Measurements from ENCODE around the gene AMH. TPM values are rescaled to one million over a fixed set of nuclear protein-coding genes. Genes with fewer than 3 reads are reported as not detected.

AMH gene
- total and polyA plus RNA-seq, 2 of the 13 experiments (the other 11 are each of a cell fraction or from before 2014, with no cell fraction given) = 0.03 to 0.18 TPM

DNA sequence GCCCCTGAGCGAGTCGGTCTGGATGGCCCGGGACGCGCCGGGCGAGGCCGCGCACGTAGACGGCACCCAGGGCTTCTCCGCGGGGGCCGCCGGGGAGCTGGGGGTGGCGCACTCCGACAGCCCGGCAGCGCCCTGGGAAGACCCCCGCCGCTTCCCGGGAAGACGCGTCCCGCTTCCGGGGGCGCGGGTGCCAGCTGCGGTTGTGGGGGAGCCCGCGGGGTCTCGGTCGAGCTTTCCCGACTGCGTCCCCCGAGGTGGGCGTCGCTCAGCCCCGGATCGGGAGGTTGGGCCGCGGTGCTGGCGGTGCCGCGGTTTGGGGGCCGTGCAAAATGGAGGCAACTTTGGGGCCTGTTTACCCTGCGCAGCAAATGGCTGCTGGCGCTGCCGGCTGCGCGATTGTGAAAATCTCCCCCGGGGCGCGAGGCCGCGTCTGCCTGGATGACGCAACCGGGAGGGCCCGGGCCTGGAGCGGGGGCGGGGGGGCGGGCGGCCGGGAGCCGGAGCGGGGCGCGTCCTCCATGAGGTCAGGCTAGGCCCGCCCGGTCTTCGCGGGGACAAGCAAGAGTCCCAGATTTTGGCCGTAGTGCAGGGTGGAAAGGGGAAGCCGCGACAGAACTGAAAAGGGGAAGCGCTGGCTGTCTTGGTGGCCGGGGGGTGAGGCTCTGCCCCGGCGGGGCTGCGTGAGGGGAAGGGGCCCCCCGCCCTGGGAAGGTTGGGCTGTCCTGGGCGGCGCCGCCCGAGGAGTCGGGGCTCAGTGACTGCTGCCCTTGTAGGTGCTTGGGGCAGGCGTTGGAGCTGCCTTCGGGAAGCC lies 21.5 kb downstream of the AMH start (continued):
- TF ChIP-seq ZNF770 (CRISPR knock-in tag; IDR thresholded peaks at IDR 0.05) = no peak
- no peak for TF ChIP-seq MLLT10 (CRISPR knock-in tag; IDR thresholded peaks at IDR 0.05)
- TF ChIP-seq ZBTB43 (CRISPR knock-in tag; conservative IDR thresholded peaks at IDR 0.05) = no peak
- TF ChIP-seq SRSF9 (IDR thresholded peaks at IDR 0.05; ENCODE audit: borderline replicate concordance, insufficient read depth, low read depth, low read length, poor library complexity, severe bottlenecking) = no peak
- no peak for TF ChIP-seq DMAP1 (CRISPR knock-in tag; IDR thresholded peaks at IDR 0.05)
- no peak for TF ChIP-seq IRF1 (CRISPR knock-in tag; IDR thresholded peaks at IDR 0.05; ENCODE audit: low read depth)
- TF ChIP-seq ZNF317 (CRISPR knock-in tag; IDR thresholded peaks at IDR 0.05) = no peak
- no peak for TF ChIP-seq ZNF776 (CRISPR knock-in tag; IDR thresholded peaks at IDR 0.05)
- no peak for TF ChIP-seq ZSCAN12 (CRISPR knock-in tag; IDR thresholded peaks at IDR 0.05)
- TF ChIP-seq, protein P1, sequence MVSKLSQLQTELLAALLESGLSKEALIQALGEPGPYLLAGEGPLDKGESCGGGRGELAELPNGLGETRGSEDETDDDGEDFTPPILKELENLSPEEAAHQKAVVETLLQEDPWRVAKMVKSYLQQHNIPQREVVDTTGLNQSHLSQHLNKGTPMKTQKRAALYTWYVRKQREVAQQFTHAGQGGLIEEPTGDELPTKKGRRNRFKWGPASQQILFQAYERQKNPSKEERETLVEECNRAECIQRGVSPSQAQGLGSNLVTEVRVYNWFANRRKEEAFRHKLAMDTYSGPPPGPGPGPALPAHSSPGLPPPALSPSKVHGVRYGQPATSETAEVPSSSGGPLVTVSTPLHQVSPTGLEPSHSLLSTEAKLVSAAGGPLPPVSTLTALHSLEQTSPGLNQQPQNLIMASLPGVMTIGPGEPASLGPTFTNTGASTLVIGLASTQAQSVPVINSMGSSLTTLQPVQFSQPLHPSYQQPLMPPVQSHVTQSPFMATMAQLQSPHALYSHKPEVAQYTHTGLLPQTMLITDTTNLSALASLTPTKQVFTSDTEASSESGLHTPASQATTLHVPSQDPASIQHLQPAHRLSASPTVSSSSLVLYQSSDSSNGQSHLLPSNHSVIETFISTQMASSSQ (IDR thresholded peaks at IDR 0.05; ENCODE audit: low read depth) = no peak
- TF ChIP-seq, protein P1 (CRISPR knock-in tag; IDR thresholded peaks at IDR 0.05; ENCODE audit: borderline replicate concordance) = no peak
- TF ChIP-seq BHLHE40 (IDR thresholded peaks at IDR 0.05; ENCODE audit: low read length) = no peak
- no peak for TF ChIP-seq SP1 (IDR thresholded peaks at IDR 0.05)
- no peak for TF ChIP-seq SP1 (CRISPR knock-in tag; IDR thresholded peaks at IDR 0.05)
- no peak for TF ChIP-seq ZSCAN25 (CRISPR knock-in tag; IDR thresholded peaks at IDR 0.05)
- no peak for TF ChIP-seq ZNF619 (CRISPR knock-in tag; IDR thresholded peaks at IDR 0.05)
- no peak for TF ChIP-seq ATF5 (CRISPR knock-in tag; IDR thresholded peaks at IDR 0.05; ENCODE audit: low read depth)
- no peak for TF ChIP-seq GLI4 (CRISPR knock-in tag; IDR thresholded peaks at IDR 0.05; ENCODE audit: borderline replicate concordance)

Measured in HepG2 (cell line).